GM12878 (cell line): Measurements from ENCODE around the gene RRAGD. TPM values are rescaled to one million over a fixed set of nuclear protein-coding genes. Genes with fewer than 3 reads are reported as not detected.

Experiments used
- ATAC-seq: fragments of 200-7000 bp; cut with Tn5 transposase; 3 replicates; pipeline ENCODE4 v1.9.1; 2020; ENCODE audit warnings: mild to moderate bottlenecking, moderate library complexity
- BruUV-seq: library from RNA; stranded (reverse); fragments of 400-500 nt; replicated peaks from 2 replicates; lab custom pipeline; 2021; lab: Mats Ljungman, UMichigan
- CTCF ChIA-PET: fragments of 300-600 bp; sonication (Branson Sonifier 250); formaldehyde crosslinking; extraction: SDS; loops from one replicate; lab custom pipeline; 2021; ENCODE audit warnings: inconsistent platforms; lab: Yijun Ruan, JAX
- POLR2A ChIA-PET: fragments of 350-600 bp; formaldehyde crosslinking; extraction: SDS; loops from one replicate; lab custom pipeline; 2021; ENCODE audit warnings: inconsistent platforms; lab: Charles Lee
- RAD21 ChIA-PET: fragments of 300-600 bp; sonication (Branson Sonifier 250); formaldehyde crosslinking; loops from one replicate; lab custom pipeline; 2023; ENCODE audit warnings: antibody characterized with exemption; ENCODE audit not compliant: unreplicated experiment; lab: Charles Lee
- SMC1A ChIA-PET: fragments of 300-600 bp; sonication (Branson Sonifier 250); formaldehyde crosslinking; loops from one replicate; lab custom pipeline; 2023; ENCODE audit not compliant: unreplicated experiment, uncharacterized antibody; lab: Charles Lee
- DNase-seq: peaks from one replicate; pipeline ENCODE4 v3.0.0-alpha.2; 2011; ENCODE audit warnings: low read depth, low spot score
- FAIRE-seq: peaks from 3 replicates; lab custom pipeline; 2011; peaks lifted over from hg19 to GRCh38; lab: Jason Lieb, UNC
- H2AFZ ChIP-seq: 2 replicates; pipeline ENCODE4 v1.6.0; 2011; ENCODE audit warnings: low read depth, low read length, control low read depth; ENCODE audit not compliant: control insufficient read depth
- H3K27ac ChIP-seq: 2 replicates; pipeline ENCODE4 v1.5.1; 2011; ENCODE audit warnings: control low read depth; ENCODE audit not compliant: control insufficient read depth, insufficient read depth
- H3K27me3 ChIP-seq, 2 experiments: replicated peaks in 1 of 2; 2 replicates each; pipeline versions ENCODE4 v1.6.0 to v1.6.1; 2011; ENCODE audit warnings: low read length in 1 of 2; ENCODE audit not compliant: control insufficient read depth in 2 of 2, insufficient read depth in 2 of 2
- H3K36me3 ChIP-seq, 2 experiments: 2 replicates each; pipeline ENCODE4 v1.5.1; 2011; ENCODE audit warnings: low read length in 1 of 2; ENCODE audit not compliant: control insufficient read depth in 2 of 2, insufficient read depth in 2 of 2
- H3K4me1 ChIP-seq: 2 replicates; pipeline ENCODE4 v1.6.1; 2011; ENCODE audit warnings: mild to moderate bottlenecking, low read length, moderate library complexity, mixed read lengths; ENCODE audit not compliant: control insufficient read depth, insufficient read depth
- H3K4me2 ChIP-seq: 2 replicates; pipeline ENCODE4 v1.6.0; 2011; ENCODE audit warnings: control low read depth; ENCODE audit not compliant: control insufficient read depth, insufficient read depth
- H3K4me3 ChIP-seq: fragments of 200-600 bp; sonication (generic); 2 replicates; pipeline ENCODE4 v1.5.1; 2016
- H3K79me2 ChIP-seq: 2 replicates; pipeline ENCODE4 v1.6.0; 2011; ENCODE audit warnings: low read length; ENCODE audit not compliant: control insufficient read depth, insufficient read depth
- H3K9ac ChIP-seq: 2 replicates; pipeline ENCODE4 v1.8.0; 2011; ENCODE audit warnings: low read length, control low read depth, mixed read lengths; ENCODE audit not compliant: control insufficient read depth, insufficient read depth
- H3K9me3 ChIP-seq: replicated peaks from 3 replicates; pipeline ENCODE4 v1.5.1; 2011; ENCODE audit warnings: mild to moderate bottlenecking, low read length; ENCODE audit not compliant: control insufficient read depth, insufficient read depth
- H4K20me1 ChIP-seq: 2 replicates; pipeline ENCODE4 v1.6.0; 2011; ENCODE audit not compliant: control insufficient read depth, insufficient read depth
- BMI1 ChIP-seq: fragments of 450-650 bp; IDR thresholded peaks from 2 replicates; pipeline ENCODE4 v1.6.1; 2016; ENCODE audit warnings: mild to moderate bottlenecking, moderate library complexity, borderline replicate concordance
- CBX5 ChIP-seq: sonication (generic); IDR thresholded peaks from 2 replicates; pipeline ENCODE4 v1.6.1; 2016; ENCODE audit warnings: low read depth, moderate library complexity, mild to moderate bottlenecking, inconsistent platforms
- CREB1 ChIP-seq: IDR thresholded peaks from 2 replicates; pipeline ENCODE4 v1.6.1; 2012; ENCODE audit warnings: low read depth, mild to moderate bottlenecking, inconsistent platforms
- LARP7 ChIP-seq: fragments of 450-650 bp; IDR thresholded peaks from 2 replicates; pipeline ENCODE4 v1.6.1; 2017; ENCODE audit warnings: mild to moderate bottlenecking
- MXI1 ChIP-seq: fragments of 150-350 bp; IDR thresholded peaks from 2 replicates; pipeline ENCODE4 v1.6.1; 2011; ENCODE audit warnings: low read depth, mild to moderate bottlenecking, inconsistent platforms, low read length, improper control_type of control experiment
- RAD21 ChIP-seq: IDR thresholded peaks from 2 replicates; pipeline ENCODE4 v1.6.1; 2011; ENCODE audit warnings: mild to moderate bottlenecking, low read depth, low read length, moderate library complexity; ENCODE audit not compliant: insufficient read depth
- RAD51 ChIP-seq: fragments of 450-650 bp; IDR thresholded peaks from 2 replicates; pipeline ENCODE4 v1.6.1; 2016; ENCODE audit warnings: moderate library complexity, mild to moderate bottlenecking, inconsistent platforms
- SIX5 ChIP-seq: IDR thresholded peaks from 2 replicates; pipeline ENCODE4 v1.6.1; 2011; ENCODE audit warnings: mild to moderate bottlenecking, low read depth, low read length, moderate library complexity; ENCODE audit not compliant: severe bottlenecking
- SP1 ChIP-seq: IDR thresholded peaks from one replicate; pipeline ENCODE4 v1.6.1; 2011; ENCODE audit warnings: low read depth, low read length
- SREBF2 ChIP-seq: IDR thresholded peaks from 2 replicates; pipeline ENCODE4 v1.6.1; 2012; ENCODE audit warnings: mild to moderate bottlenecking, low read length
- SUPT20H ChIP-seq: IDR thresholded peaks from 2 replicates; pipeline ENCODE4 v1.6.1; 2011; ENCODE audit warnings: low read depth, mild to moderate bottlenecking, low read length, moderate library complexity, borderline replicate concordance; ENCODE audit not compliant: control insufficient read depth
- SUZ12 ChIP-seq: fragments of 200-600 bp; sonication (generic); IDR thresholded peaks from one replicate; pipeline ENCODE4 v1.6.1; 2018; ENCODE audit warnings: antibody characterized with exemption, mild to moderate bottlenecking; ENCODE audit not compliant: unreplicated experiment
- TAF1 ChIP-seq: IDR thresholded peaks from 2 replicates; pipeline ENCODE4 v1.6.1; 2011; ENCODE audit warnings: mild to moderate bottlenecking, low read depth, low read length, borderline replicate concordance
- TBL1XR1 ChIP-seq: IDR thresholded peaks from 2 replicates; pipeline ENCODE4 v1.6.1; 2012; ENCODE audit warnings: low read depth, low read length, improper control_type of control experiment
- ZNF274 ChIP-seq: IDR thresholded peaks from one replicate; pipeline ENCODE4 v1.8.0; 2011; ENCODE audit not compliant: insufficient read length, insufficient read depth
- ZNF622 ChIP-seq: fragments of 450-650 bp; IDR thresholded peaks from 2 replicates; pipeline ENCODE4 v1.6.1; 2017; ENCODE audit warnings: mild to moderate bottlenecking, inconsistent platforms
- WGBS: methylation state at CpG from one replicate; pipeline ENCODE4 v1.1.6; 2016; ENCODE audit warnings: low lambda C conversion rate; ENCODE audit not compliant: insufficient replicate concordance, insufficient coverage; ENCODE audit errors: missing lambda C conversion rate; 5-methylcytosine and 5-hydroxymethylcytosine counted together
- in situ Hi-C: fragments of 300-500 bp; cut with MboI; formaldehyde crosslinking; loops from 9 replicates; pipeline ENCODE4 v1.14.3; 2018; ENCODE audit warnings: mixed read lengths
- intact Hi-C: fragments of 100-400 bp; cut with micrococcal nuclease; formaldehyde crosslinking; loops from one replicate; pipeline ENCODE4 v1.14.2; 2022; ENCODE audit not compliant: unreplicated experiment
- polyA plus RNA-seq, 11 experiments: library from polyadenylated mRNA; depleted of rRNA in 4 of 11; unstranded in 6 of 11; stranded (reverse) in 5 of 11; fragments of >200 nt; fragmentation: Nextera tagmentation in 4 of 11; fragmentation: Illumina TruSeq in 1 of 11; extraction: Ambion mirVana in 4 of 11; extraction: Trizol in 1 of 11; gene quantifications; 1 replicate in 1 of 11; 2 replicates in 10 of 11; pipeline versions ENCODE4 v1.2.1 to v1.2.3, GENCODE V29; 2011 to 2016; ENCODE audit warnings: inconsistent platforms in 2 of 11, missing spikeins in 2 of 11, low read depth in 1 of 11
- total RNA-seq, 4 experiments: library from RNA; depleted of rRNA in 3 of 4; stranded (reverse); fragments of >200 nt in 3 of 4; fragmentation: Illumina TruSeq in 1 of 4; extraction: Trizol in 1 of 4; gene quantifications; 2 replicates each; pipeline versions ENCODE4 v1.2.1 to v1.2.3, GENCODE V29; 2013 to 2021
- TF ChIP-seq, protein P1 (sequence below): IDR thresholded peaks from 2 replicates; pipeline ENCODE4 v1.6.1; 2012; ENCODE audit warnings: low read depth, low read length, improper control_type of control experiment
- TF ChIP-seq, protein P2 (sequence below): IDR thresholded peaks from 2 replicates; pipeline ENCODE4 v1.6.1; 2011; ENCODE audit warnings: low read depth, mild to moderate bottlenecking, low read length, moderate library complexity, borderline replicate concordance; ENCODE audit errors: extremely low read depth
- TF ChIP-seq, protein P3 (sequence below): IDR thresholded peaks from 2 replicates; pipeline ENCODE4 v1.6.1; 2012; ENCODE audit warnings: low read depth, low read length, improper control_type of control experiment
- TF ChIP-seq, protein P4 (sequence below): IDR thresholded peaks from 2 replicates; pipeline ENCODE4 v1.6.1; 2011; ENCODE audit warnings: mild to moderate bottlenecking, low read depth, low read length, moderate library complexity; ENCODE audit not compliant: insufficient replicate concordance

Gene RRAGD
- total and polyA plus RNA-seq, 10 of the 15 experiments (the other 5 are each of a cell fraction or from before 2014, with no cell fraction given), result 4.6 to 17.4 (median 8.5) TPM

DNA sequence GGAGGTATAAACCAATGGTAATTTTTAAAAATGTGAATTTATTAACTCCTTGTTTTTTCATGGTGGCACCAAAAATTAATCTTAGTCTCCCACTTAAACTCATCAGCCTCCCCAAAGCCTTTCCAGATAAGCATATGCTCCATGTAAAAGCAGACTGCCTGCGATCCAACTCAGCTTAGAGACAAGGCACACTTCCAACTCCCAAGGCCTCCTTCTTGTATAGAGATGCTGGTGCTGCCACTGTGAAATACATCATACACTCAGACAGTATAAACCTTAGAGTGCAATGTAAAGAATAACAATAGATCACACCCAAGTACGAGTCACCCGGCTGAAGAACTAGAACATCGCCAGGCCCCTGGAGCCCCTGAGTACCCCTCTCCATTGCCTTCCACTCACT lies 22.9 kb upstream of the RRAGD start:
- ChIA-PET RAD21 (no interaction called here), SMC1A (no interaction called here), CTCF (interaction anchor here (0.8 to 1.3 kb wide), 3 partner anchors 16 to 203 kb away, joined by 3 to 5 read pairs (median 3); no protein-coding TSS in a partner anchor), POLR2A (no interaction called here)
- no peaks in the 10 kb centered on the region for H3K36me3 ChIP-seq
- H3K27me3 ChIP-seq, result peaks cover 0 to 4% of the 10 kb centered on the region in 2 experiments; a peak in 3 of 4 replicates
- H3K27ac ChIP-seq, result no peak overlapping the region
- no peak for DNase-seq
- H3K79me2 ChIP-seq, result no peaks in the 10 kb centered on the region
- in situ Hi-C loops, result loop anchor here (5.0 kb wide), 1 partner anchor 177 kb away; no protein-coding TSS in a partner anchor
- no peaks in the 10 kb centered on the region for H4K20me1 ChIP-seq
- no peak overlapping the region for H2AFZ ChIP-seq
- H3K4me2 ChIP-seq, result no peak overlapping the region
- intact Hi-C loops, result loop anchor here (5.0 kb wide), 1 partner anchor 162 kb away; no protein-coding TSS in a partner anchor
- WGBS, result 91% methylated on average over 4 of the region's 4 CpGs
- ATAC-seq, result no peak
- H3K4me3 ChIP-seq, result no peak overlapping the region
- no peak for FAIRE-seq
- H3K9ac ChIP-seq, result no peak overlapping the region
- no peaks in the 10 kb centered on the region for H3K9me3 ChIP-seq
- no TSS peak for BruUV-seq
- TF ChIP-seq RAD21 (no peak), SREBF2 (no peak), ZNF622 (no peak), SP1 (no peak), SUZ12 (no peak), SIX5 (no peak), TBL1XR1 (no peak), SUPT20H (no peak), TAF1 (no peak), BMI1 (no peak), CREB1 (no peak), CBX5 (no peak), LARP7 (no peak), ZNF274 (no peak), RAD51 (no peak), MXI1 (no peak)
- TF ChIP-seq, protein P1, sequence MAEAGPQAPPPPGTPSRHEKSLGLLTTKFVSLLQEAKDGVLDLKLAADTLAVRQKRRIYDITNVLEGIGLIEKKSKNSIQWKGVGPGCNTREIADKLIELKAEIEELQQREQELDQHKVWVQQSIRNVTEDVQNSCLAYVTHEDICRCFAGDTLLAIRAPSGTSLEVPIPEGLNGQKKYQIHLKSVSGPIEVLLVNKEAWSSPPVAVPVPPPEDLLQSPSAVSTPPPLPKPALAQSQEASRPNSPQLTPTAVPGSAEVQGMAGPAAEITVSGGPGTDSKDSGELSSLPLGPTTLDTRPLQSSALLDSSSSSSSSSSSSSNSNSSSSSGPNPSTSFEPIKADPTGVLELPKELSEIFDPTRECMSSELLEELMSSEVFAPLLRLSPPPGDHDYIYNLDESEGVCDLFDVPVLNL, result no peak
- TF ChIP-seq, protein P2, sequence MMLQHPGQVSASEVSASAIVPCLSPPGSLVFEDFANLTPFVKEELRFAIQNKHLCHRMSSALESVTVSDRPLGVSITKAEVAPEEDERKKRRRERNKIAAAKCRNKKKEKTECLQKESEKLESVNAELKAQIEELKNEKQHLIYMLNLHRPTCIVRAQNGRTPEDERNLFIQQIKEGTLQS, result no peak
- TF ChIP-seq, protein P3, sequence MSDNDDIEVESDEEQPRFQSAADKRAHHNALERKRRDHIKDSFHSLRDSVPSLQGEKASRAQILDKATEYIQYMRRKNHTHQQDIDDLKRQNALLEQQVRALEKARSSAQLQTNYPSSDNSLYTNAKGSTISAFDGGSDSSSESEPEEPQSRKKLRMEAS, result no peak
- TF ChIP-seq, protein P4, sequence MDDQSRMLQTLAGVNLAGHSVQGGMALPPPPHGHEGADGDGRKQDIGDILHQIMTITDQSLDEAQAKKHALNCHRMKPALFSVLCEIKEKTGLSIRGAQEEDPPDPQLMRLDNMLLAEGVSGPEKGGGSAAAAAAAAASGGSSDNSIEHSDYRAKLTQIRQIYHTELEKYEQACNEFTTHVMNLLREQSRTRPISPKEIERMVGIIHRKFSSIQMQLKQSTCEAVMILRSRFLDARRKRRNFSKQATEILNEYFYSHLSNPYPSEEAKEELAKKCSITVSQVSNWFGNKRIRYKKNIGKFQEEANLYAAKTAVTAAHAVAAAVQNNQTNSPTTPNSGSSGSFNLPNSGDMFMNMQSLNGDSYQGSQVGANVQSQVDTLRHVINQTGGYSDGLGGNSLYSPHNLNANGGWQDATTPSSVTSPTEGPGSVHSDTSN, result no peak
- TF ChIP-seq, all 136 proteins: peak for 0
- peaks cover 8% of the 10 kb centered on the region for H3K4me1 ChIP-seq
